Stimulated activated CD4-positive, alpha-beta T cell treated with anti-CD3 and anti-CD28 coated beads, Interleukin-12 subunit alpha, Interleukin-12 subunit beta, amount 100 ng/mL, for 48 hours (primary cell): ENCODE measurements around the gene CARD9.

Source experiments
- DNase-seq, 3 donors: peaks; one replicate each; pipeline ENCODE4 v3.0.0-alpha.2; 2020; ENCODE audit warnings: low read depth in 2 of 3, low spot score in 1 of 3

Gene CARD9

GRCh38 chr9:136402067-136402466 lies 28.6 kb upstream of the CARD9 start:
- DNase-seq = no peak

GRCh38 chr9:136401173-136401922 lies 27.9 kb upstream of the CARD9 start:
- DNase-seq = no peak

GRCh38 chr9:136400038-136400834 lies 26.8 kb upstream of the CARD9 start, which contains the start of gene SNAPC4:
Gene SNAPC4 (minus strand): TSS chr9:136400170. CDS start chr9:136398428, 1,742 bp downstream.
- DNase-seq = peak; percentile 75 to 85 (median 80)

GRCh38 chr9:136399176-136400037 lies 25.9 kb upstream of the CARD9 start:
- DNase-seq = peak in 1 of 3 donors; percentile 46

GRCh38 chr9:136398286-136398685 lies 24.8 kb upstream of the CARD9 start:
- DNase-seq = no peak

GRCh38 chr9:136397643-136398042 lies 24.2 kb upstream of the CARD9 start:
- DNase-seq = no peak

- DNase-seq = no peak
These were observed 22.7 kb upstream of the CARD9 start for GRCh38 chr9:136396219-136396515.

GRCh38 chr9:136395345-136396218 lies 22.1 kb upstream of the CARD9 start:
- DNase-seq = no peak

- DNase-seq = no peak
These were observed 21.5 kb upstream of the CARD9 start for GRCh38 chr9:136395020-136395340.

GRCh38 chr9:136394312-136395019 lies 21.0 kb upstream of the CARD9 start:
- no peak for DNase-seq

GRCh38 chr9:136393531-136393930 lies 20.1 kb upstream of the CARD9 start:
- DNase-seq = no peak

GRCh38 chr9:136392538-136393449 lies 19.3 kb upstream of the CARD9 start:
- DNase-seq = no peak

- no peak for DNase-seq
These were observed 18.5 kb upstream of the CARD9 start for GRCh38 chr9:136391737-136392537.

- no peak for DNase-seq
These were observed 15.9 kb upstream of the CARD9 start for GRCh38 chr9:136389396-136389795.

GRCh38 chr9:136387217-136387616 lies 13.7 kb upstream of the CARD9 start:
- DNase-seq = no peak

- no peak for DNase-seq
These were observed 12.5 kb upstream of the CARD9 start for GRCh38 chr9:136386018-136386417.

- peak in 2 of 3 donors; percentile 34 to 37 for DNase-seq
These were observed 11.5 kb upstream of the CARD9 start for GRCh38 chr9:136385015-136385414.

- no peak for DNase-seq
These were observed 10.0 kb upstream of the CARD9 start for GRCh38 chr9:136383436-136383835.
